Panc1 (cell line): Measurements from ENCODE around the gene CDC14B.

Source experiments
- CTCF ChIP-seq: fragments of 450-650 bp; IDR thresholded peaks from 2 replicates; pipeline ENCODE4 v1.5.1; 2017; ENCODE audit warnings: mild to moderate bottlenecking
- REST ChIP-seq, 2 experiments: IDR thresholded peaks; 2 replicates each; pipeline ENCODE4 v1.6.1; 2011 to 2012; ENCODE audit warnings: low read depth in 2 of 2, control low read depth in 1 of 2, low read length in 1 of 2, mild to moderate bottlenecking in 1 of 2, moderate library complexity in 1 of 2; ENCODE audit not compliant: insufficient read depth in 1 of 2

GRCh38 chr9:96617439-96618185 is 2.0 kb downstream of the CDC14B start:
- TF ChIP-seq CTCF (no peak), REST (IDR thresholded peaks at IDR 0.05; ENCODE audit: insufficient read depth in 1 of 2, low read depth in 2 of 2, low read length in 1 of 2) (no peak)
